GM12892 (cell line): ENCODE measurements around the gene ZNF787.

Experiments used
- DNase-seq: peaks from one replicate; pipeline ENCODE4 v3.0.0; 2011; ENCODE audit not compliant: insufficient read length
- FAIRE-seq: peaks from 2 replicates; lab custom pipeline; 2011; peaks lifted over from hg19 to GRCh38; lab: Jason Lieb, UNC
- POLR2A ChIP-seq: IDR thresholded peaks from 2 replicates; pipeline ENCODE4 v1.6.1; 2011; ENCODE audit warnings: low read depth, low read length, control low read depth
- POLR2AphosphoS5 ChIP-seq: IDR thresholded peaks from 2 replicates; pipeline ENCODE4 v1.6.1; 2011; ENCODE audit warnings: low read depth, low read length, control low read depth
- TAF1 ChIP-seq: IDR thresholded peaks from 2 replicates; pipeline ENCODE4 v1.6.1; 2011; ENCODE audit warnings: low read depth, mild to moderate bottlenecking, control low read depth, low read length, borderline replicate concordance

Gene ZNF787

DNA sequence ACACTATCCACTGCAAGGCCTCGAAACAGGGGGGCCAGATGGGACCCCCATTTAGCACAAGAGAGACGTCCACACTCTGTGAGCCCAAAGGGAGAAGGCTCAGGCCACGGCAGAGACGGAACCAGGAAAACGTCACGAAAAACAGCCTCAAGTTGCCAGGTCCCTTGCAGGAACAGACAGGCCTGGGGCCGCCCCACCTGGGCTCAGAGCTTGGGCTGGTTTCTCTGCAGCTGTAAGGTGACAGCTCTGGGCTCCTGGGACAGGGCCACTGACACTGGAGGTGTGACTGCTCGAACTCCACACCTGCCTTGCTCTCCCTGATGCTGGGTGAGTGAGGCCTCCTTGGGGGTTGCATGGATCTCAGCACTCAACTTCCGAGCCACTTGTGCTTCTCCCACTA, 3.2 kb downstream of the ZNF787 start:
- FAIRE-seq (no peak), DNase-seq (no peak)
- no peak for TF ChIP-seq POLR2AphosphoS5
- no peak for TF ChIP-seq POLR2A
- TF ChIP-seq TAF1, result no peak

DNA sequence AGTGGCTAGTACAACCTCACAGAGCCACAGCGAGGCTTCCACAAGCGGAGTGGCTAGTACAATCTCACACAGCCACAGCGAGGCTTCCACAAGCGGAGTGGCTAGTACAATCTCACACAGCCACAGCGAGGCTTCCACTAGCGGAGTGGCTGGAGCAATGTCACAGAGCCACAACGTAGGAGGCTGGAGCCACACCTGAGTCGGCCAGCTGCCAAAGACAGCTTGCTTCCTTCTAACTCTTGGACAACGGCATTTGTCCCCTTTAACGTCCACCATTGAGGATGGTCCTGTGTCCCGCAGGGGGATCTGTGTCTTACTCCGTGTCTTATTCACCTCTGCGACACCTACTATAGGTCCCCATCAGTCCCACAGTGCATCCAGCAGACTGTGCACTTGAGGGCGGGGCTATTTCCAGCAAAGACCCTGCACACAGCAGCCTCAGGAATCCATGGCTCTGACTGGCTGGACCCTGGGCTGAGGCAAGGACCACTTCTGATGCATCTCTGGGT, 3.7 kb downstream of the ZNF787 start:
- no peak for FAIRE-seq
- DNase-seq, result no peak
- no peak for TF ChIP-seq POLR2A
- no peak for TF ChIP-seq TAF1
- no peak for TF ChIP-seq POLR2AphosphoS5

DNA sequence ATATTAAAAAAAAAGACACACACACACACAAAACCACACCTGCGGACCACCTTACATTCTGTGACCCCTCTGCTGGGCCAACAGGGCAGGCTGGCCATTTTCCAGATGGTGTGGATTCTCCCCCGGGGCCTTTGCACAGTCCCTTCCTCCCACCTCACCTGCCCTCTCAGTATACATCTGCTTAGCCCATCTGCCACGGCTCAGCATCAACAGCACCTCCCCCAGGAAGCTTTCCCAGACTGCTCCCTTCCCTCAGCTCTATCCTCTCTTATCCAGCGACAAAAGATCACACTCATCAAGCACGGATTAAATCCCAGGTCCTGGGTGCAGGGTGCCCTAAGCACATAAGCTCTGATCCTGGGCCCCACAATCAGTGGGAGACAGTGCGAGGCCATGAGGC, 4.5 kb downstream of the ZNF787 start:
- TF ChIP-seq POLR2AphosphoS5 (no peak), TAF1 (no peak), POLR2A (no peak)
- no peak for DNase-seq
- FAIRE-seq, result no peak

DNA sequence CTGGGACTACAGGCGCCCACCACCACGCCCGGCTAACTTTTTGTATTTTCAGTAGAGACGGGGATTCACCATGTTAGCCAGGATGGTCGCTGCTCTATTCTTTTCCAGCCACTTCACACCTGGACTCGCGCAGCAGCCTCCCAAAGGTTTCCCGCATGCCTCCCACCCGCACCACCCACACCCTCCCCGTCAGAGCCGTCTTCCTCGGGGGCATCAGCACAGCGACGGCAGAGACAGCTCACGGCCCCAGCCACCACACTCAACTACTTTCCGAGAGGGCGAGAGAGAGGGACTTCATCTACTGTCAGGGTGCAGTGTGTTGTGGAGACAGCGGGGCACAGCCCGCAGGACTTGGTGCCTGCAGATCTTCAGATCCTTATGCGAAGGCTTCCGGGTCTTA, 5.6 kb downstream of the ZNF787 start:
- FAIRE-seq, result no peak
- TF ChIP-seq POLR2A (no peak), TAF1 (no peak)
- no peak for DNase-seq

DNA sequence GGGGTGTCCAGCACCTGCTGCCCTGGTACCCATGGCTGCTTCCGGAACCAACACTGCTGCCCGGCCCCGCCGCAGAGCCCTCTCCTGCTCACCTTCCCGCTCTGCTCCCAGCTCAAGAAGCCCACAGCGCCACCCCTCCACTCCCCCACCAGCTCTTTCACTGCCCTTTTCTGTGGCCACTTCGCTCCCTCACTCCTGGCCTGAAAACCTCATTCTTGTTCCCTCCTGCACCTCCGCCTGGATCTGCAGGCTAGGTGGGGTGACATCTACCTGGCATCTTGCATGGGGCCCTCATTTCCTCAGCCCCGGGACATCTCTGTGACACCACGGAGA, 6.4 kb downstream of the ZNF787 start:
- TF ChIP-seq POLR2A (no peak), TAF1 (no peak), POLR2AphosphoS5 (no peak)
- DNase-seq, result no peak

DNA sequence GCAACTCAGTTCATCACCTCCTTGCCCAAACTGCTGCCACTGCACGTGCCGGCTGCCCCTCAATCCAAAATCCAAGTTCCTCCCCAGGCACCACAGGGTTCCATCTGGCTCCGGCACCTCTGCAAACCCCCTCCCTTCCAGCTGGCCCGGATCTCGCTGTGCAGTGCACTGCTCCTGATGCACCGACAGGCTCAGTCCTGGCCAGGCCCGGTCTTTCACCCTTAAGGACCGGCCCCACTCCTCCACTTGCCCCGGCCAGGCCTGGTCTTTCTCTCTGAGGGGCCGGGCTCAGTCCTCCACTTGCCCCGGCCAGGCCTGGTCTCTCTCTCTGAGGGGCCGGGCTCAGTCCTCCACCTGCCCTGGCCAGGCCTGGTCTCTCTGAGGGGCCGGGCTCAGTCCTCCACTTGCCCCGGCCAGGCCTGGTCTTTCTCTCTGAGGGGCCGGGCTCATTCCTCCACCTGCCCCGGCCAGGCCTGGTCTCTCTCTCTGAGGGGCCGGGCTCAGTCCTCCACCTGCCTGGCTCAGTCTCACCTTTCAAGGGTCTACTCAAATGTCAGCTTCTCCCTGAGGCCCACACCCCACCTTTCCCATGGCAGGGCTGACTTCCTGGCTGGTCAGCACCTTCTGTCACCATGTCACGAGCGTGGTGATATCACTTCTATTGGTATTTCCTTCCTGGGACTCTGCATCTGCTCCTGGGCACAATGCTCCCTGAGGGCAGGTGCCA, 6.9 kb downstream of the ZNF787 start:
- no peak for DNase-seq
- TF ChIP-seq TAF1 (no peak), POLR2A (no peak), POLR2AphosphoS5 (no peak)
- no peak for FAIRE-seq

More for the DNA sequence above, 6.4 kb downstream of the ZNF787 start:
- no peak for FAIRE-seq

DNA sequence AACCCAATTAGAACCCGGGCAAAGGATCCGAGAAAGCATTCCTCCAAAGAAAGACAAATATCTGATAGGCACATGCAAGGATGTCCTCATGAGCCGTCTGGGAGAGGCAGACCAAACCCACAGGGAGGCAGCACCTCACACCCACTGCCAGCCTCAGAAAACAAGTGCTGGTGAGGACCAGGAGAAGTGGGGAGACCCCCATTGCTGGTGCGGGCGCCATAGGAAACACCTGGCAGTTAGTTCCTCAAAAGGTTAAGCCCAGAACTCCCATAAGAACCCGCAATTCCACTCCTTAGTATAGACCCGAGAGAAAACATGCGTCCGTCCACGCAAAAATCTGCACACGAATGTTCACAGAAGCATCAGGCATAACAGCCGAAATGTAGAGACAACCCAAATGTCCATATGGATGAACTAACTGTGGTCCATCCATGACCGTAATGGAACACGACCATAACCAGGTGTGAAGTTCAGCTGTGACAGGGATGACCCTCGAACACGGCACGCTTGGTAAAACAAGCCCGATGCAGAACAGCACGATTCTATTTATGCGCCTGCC, 7.9 kb downstream of the ZNF787 start:
- no peak for TF ChIP-seq POLR2AphosphoS5
- no peak for TF ChIP-seq POLR2A
- TF ChIP-seq TAF1, result no peak
- DNase-seq, result no peak
- FAIRE-seq, result peak; percentile 58

DNA sequence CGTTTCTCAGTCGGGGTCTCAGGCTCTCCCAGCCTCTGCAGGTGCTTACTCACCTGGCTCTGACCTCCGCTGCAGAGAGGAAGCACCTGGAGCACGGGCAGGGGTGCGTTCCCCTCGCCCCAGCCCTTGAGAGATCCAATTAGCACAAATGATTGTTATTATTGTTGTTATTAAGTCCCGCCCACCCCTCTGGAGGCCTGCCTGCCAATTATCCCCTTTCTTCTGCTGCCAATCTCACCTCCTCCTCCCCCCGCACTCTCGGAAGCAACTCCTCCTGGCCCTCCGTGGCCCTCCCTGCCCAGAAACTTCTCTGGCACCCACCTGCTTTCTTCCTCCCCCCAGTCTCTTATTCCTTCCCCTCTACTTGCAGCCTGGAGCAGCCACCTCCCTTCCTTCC, 8.8 kb downstream of the ZNF787 start:
- DNase-seq (no peak), FAIRE-seq (no peak)
- TF ChIP-seq POLR2AphosphoS5 (no peak), TAF1 (no peak), POLR2A (no peak)

DNA sequence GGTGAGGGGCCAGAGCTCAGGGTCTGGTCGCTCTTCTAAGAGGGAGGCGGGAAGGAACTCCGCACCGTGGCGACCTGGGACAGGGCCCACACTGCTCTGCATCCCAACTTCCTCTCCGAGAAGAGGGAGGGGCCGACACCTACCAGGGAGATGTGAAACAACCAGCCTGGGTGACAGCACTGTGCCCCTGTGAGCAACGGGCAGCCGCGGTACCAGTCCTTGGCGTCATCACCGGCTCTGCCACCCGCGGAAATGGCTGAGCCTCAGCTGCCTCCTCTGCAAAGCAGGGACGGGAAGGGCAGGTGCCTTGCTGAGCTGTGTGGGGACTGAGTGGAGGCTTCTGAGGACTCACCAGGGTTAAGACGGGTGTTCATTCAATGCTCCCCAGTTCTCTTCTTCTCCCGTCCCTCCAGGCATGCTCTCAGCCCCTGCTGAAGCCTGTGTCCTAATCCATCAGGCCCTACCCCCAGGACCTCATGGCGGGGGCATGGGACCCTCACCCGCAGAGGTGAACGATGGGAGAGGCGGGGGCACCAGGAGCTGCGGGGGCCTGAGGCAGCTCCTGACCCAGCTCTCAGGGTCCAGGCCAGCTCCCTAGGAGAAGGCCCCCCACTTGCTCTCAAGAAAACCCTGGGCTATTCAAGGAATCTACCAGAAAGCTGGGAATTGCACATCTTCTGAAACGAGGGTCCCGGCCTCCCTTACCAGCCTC, 9.3 kb downstream of the ZNF787 start:
- peak; percentile 63 for DNase-seq
- TF ChIP-seq POLR2AphosphoS5, result no peak
- FAIRE-seq, result no peak

DNA sequence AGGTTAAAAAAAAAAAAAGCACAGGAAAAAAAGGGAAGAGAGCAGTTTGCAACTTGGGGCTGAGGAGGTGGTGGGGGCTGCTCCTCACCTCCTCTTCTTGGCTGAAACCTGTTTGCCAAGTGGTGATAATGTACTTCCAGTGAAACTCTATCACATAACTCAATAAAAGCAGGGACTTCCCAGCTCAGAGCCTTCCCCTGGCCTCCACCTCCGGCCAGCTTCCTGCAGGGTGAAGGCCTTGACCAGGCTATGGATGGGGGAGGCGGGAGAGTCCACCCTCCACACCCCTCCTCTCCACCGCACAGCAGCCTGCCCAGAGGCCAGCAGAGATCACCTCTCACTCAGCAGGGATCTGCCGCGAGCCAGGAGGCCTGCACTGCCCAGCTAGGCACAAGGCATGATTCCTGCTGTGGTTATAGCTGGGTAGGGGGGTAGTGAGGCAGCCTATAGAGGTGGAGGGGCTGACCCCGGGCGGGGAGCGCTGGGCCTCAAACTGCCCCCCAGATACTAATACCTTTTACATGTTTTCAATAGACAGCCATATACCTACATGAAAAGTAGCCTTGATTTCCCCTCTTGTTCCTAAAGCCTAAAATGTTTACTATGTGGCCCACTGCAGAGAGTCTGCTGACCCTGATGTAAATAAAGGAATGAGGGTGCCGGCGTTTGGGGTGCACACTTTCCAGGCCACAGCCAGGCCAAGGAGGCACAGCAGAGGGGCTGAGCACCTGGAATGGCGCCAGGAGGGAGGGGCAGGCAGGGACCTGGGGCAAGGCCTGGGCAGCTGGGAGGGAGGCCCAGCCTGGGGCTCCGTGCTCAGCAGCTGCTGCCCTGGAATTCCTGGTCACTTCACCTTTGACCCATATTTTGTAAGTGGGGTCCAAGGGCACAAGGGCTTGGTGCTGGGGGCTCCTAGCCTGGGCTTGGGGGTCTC, 10.3 kb downstream of the ZNF787 start:
- TF ChIP-seq TAF1, result no peak
- TF ChIP-seq POLR2A, result no peak
- TF ChIP-seq POLR2AphosphoS5, result no peak
- peak; percentile 9 for FAIRE-seq
- no peak for DNase-seq

DNA sequence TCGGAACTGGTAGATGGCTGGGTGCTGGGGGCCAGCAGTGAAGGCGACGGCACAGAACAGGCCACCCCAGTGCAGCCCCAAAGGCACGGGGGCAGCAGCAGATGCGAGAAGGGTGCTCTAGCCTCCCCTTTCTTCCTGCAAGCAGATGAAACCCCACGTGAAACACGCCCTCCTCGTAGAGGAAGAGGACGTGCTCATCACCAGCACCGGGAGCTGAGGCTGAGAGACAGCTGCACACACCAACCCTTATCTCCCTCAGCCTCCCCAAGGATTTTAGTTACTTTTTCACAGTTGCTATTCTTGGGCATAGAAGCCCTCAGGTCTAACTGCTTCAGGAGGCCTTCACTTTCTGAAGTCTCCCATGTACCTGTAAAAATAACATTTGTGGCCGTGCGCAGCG, 11.9 kb downstream of the ZNF787 start:
- DNase-seq (no peak), FAIRE-seq (no peak)
- TF ChIP-seq TAF1 (no peak), POLR2A (no peak)
